Right atrium auricular region (tissue), 2 donors: ENCODE measurements around the gene SIGLEC1. TPM values are rescaled to one million over a fixed set of nuclear protein-coding genes. Genes with fewer than 3 reads are reported as not detected.

ENCODE experiments used
- DNase-seq: peaks from one replicate; pipeline ENCODE4 v3.0.0-alpha.2; 2019; ENCODE audit warnings: low spot score
- H3K27ac ChIP-seq, 2 donors: fragments of 200-600 bp; sonication (generic); 1 replicate in 1 of 2; 2 replicates in 1 of 2; pipeline ENCODE4 v1.5.1; 2016 to 2019
- H3K27me3 ChIP-seq, 2 donors: fragments of 200-600 bp; sonication (generic); one replicate each; pipeline versions ENCODE4 v1.5.1 to v1.6.0; 2017 to 2019
- H3K36me3 ChIP-seq: fragments of 200-600 bp; sonication (generic); one replicate; pipeline ENCODE4 v1.5.1; 2016
- H3K4me1 ChIP-seq, 2 donors: fragments of 200-600 bp; sonication (generic); one replicate each; pipeline versions ENCODE4 v1.5.1 to v1.6.0; 2017 to 2019
- H3K4me3 ChIP-seq, 2 donors: fragments of 200-600 bp; sonication (generic); 1 replicate in 1 of 2; 2 replicates in 1 of 2; pipeline ENCODE4 v1.5.1; 2017 to 2019; ENCODE audit warnings: mild to moderate bottlenecking in 1 of 2, moderate library complexity in 1 of 2
- H3K9me3 ChIP-seq, 2 donors: fragments of 200-600 bp; sonication (generic); one replicate each; pipeline ENCODE4 v1.5.1; 2019
- CTCF ChIP-seq, 2 donors: fragments of 200-600 bp; sonication (generic); IDR thresholded peaks; one replicate each; pipeline ENCODE4 v1.5.1; 2019; ENCODE audit warnings: antibody characterized with exemption in 2 of 2
- total RNA-seq, 2 donors: library from RNA; depleted of rRNA; stranded (reverse); fragments of >200 nt; gene quantifications; one replicate each; pipeline ENCODE4 v1.1.0, GENCODE V29; 2016

The SIGLEC1 gene
- total RNA-seq, 2 donors from 2014 or later: 3.2 to 3.9 TPM

- no peak overlapping the region for H3K4me3 ChIP-seq
- no peaks in the 10 kb centered on the region for H3K27me3 ChIP-seq
- H3K9me3 ChIP-seq: no peaks in the 10 kb centered on the region
- TF ChIP-seq CTCF (IDR thresholded peaks at IDR 0.05): no peak
- peaks cover 0 to 57% of the 10 kb centered on the region in 2 donors for H3K4me1 ChIP-seq
- peak overlapping the region; percentile 31 to 51 for H3K27ac ChIP-seq
- DNase-seq: no peak
- no peaks in the 10 kb centered on the region for H3K36me3 ChIP-seq
These were observed 17.6 kb upstream of the SIGLEC1 start for GRCh38 chr20:3729811-3730540.

GRCh38 chr20:3729378-3729777 is 17.0 kb upstream of the SIGLEC1 start:
- DNase-seq: no peak
- Histone ChIP-seq H3K4me3 (no peak overlapping the region), H3K4me1 (peaks cover 0 to 56% of the 10 kb centered on the region in 2 donors), H3K27ac (peak overlapping the region in 1 of 2 donors; percentile 10), H3K36me3 (no peaks in the 10 kb centered on the region), H3K9me3 (no peaks in the 10 kb centered on the region), H3K27me3 (no peaks in the 10 kb centered on the region)
- TF ChIP-seq CTCF (IDR thresholded peaks at IDR 0.05): no peak

GRCh38 chr20:3728876-3729275 is 16.5 kb upstream of the SIGLEC1 start:
- no peak for DNase-seq
- H3K4me1 ChIP-seq: peaks cover 0 to 51% of the 10 kb centered on the region in 2 donors
- H3K4me3 ChIP-seq: no peak overlapping the region
- no peaks in the 10 kb centered on the region for H3K9me3 ChIP-seq
- no peaks in the 10 kb centered on the region for H3K36me3 ChIP-seq
- H3K27ac ChIP-seq: peak overlapping the region; percentile 3 to 48
- no peak for TF ChIP-seq CTCF (IDR thresholded peaks at IDR 0.05)
- H3K27me3 ChIP-seq: no peaks in the 10 kb centered on the region

- H3K9me3 ChIP-seq: no peaks in the 10 kb centered on the region
- peak overlapping the region in 1 of 2 donors; percentile 48 for H3K27ac ChIP-seq
- H3K4me1 ChIP-seq: peaks cover 0 to 49% of the 10 kb centered on the region in 2 donors
- H3K27me3 ChIP-seq: no peaks in the 10 kb centered on the region
- no peak for TF ChIP-seq CTCF (IDR thresholded peaks at IDR 0.05)
- no peaks in the 10 kb centered on the region for H3K36me3 ChIP-seq
- DNase-seq: no peak
- no peak overlapping the region for H3K4me3 ChIP-seq
These were observed 16.0 kb upstream of the SIGLEC1 start for GRCh38 chr20:3728354-3728753.

GRCh38 chr20:3727401-3728021 is 15.1 kb upstream of the SIGLEC1 start:
- Histone ChIP-seq H3K27me3 (no peaks in the 10 kb centered on the region), H3K36me3 (no peaks in the 10 kb centered on the region), H3K4me3 (peak overlapping the region in 1 of 2 donors; percentile 6), H3K9me3 (no peaks in the 10 kb centered on the region), H3K27ac (peak overlapping the region; percentile 48), H3K4me1 (peaks cover 0 to 49% of the 10 kb centered on the region in 2 donors)
- no peak for DNase-seq
- no peak for TF ChIP-seq CTCF (IDR thresholded peaks at IDR 0.05)
